HG03442 (cell line): Measurements from ENCODE around the gene OR6S1.
A peak's percentile ranks its signal among the peaks of the same experiment; 100 is the strongest.
"Not testable (repeated sequence)": the region's sequence is repeated elsewhere in the genome, so short reads cannot be mapped to it uniquely, and the experiment has no call there.

ENCODE experiments used
- ATAC-seq: cut with Tn5 transposase; IDR thresholded peaks from one replicate; pipeline ENCODE4 v1.9.1; 2021; ENCODE audit warnings: mild to moderate bottlenecking, moderate library complexity; ENCODE audit not compliant: unreplicated experiment

OR6S1 gene

DNA sequence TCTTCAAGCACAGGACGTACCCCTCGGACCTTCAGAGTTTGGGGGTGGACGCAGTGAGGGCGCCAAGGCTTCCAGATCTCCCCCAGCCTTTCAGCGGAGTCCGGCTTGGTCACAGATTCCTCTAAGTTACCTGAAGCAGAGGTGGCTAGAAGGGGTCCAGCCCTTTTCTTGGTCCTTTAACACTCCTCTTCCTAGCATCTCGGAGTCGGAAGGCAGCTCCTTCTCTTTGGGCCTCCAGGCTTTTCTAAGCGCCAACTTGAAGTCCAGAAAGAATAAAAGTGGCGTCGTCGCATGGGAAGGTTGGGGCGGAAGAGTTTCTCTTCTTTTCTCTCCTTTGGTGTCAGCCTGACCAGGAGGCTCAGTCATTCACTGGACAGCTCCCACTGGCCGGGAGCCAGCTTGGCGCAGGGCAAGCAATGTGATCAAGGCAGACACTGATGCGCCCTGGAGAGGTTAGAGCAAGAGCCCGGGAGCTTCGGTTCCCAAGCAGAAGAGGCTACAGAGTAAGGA, 9.6 kb downstream of the OR6S1 start:
- no peak for ATAC-seq

DNA sequence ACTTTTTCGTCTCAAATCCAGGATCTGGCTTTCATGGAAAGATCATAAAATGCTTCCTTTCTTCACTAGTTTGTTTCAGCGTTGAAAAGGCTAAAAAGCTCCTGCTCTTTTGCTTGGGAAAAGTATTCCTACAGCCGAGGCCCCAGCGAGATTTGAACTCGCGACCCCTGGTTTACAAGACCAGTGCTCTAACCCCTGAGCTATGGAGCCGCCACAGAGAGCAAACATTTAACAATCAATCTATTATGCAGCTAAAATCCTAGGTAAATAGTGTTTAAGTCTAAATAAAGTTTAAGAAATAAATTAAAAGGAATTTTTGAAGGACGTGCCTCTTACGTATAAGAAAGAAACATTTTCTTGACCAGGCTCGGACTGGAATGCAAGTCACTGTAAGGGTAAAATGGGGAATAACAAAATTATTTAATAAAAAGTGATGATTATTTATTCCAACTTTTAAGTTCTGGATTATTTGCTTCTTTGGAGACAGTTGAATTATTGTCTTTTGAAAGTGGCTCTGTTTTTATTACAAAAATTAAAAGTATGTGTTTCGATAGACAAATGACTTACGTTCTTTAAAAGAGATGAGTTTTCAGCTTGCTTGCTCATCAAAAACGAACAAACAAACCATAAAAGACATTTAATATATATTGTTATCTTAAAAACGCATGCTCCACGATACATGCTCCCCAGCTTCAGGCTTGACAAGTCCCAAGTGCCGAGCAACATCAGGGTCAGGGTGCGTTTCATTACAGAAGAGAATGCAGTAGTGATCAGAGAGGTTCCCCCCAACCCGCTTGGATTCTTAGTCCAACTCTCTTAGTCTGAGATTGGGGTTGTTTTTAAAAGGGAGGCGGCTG, 10.2 kb downstream of the OR6S1 start:
- no peak for ATAC-seq

DNA sequence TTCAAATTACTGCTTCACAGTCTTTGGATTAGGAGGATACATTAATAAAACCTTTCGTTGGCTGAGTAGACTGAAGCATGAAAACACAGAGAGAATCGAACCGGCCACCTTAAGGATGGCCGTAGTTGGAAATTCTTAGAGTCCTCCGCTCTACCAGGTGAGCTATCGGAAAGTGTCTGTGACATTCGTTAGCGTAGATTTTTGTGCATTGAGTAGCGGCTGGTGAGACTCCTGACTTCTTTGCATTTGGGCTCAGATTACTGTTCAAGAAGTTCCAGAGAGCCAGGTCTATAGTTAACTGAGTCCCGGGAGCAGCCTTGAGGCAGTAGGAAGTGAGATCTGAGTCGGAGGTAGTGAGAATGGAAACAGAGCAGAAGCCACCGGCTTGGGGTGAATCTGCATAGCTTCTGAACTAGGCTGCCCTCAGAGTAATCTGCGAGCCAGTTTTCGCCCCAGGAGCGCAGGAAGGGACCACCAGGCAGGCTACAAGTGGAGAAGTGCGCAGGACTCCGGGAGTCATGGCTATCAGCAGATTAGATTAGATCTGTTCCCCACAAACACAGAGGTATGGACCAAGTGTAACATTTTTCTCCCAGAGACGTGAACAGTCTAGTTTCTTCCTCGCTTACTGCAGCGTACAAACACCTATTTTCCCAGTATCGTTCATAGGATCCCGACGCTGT, 11.0 kb downstream of the OR6S1 start:
- ATAC-seq = no peak

DNA sequence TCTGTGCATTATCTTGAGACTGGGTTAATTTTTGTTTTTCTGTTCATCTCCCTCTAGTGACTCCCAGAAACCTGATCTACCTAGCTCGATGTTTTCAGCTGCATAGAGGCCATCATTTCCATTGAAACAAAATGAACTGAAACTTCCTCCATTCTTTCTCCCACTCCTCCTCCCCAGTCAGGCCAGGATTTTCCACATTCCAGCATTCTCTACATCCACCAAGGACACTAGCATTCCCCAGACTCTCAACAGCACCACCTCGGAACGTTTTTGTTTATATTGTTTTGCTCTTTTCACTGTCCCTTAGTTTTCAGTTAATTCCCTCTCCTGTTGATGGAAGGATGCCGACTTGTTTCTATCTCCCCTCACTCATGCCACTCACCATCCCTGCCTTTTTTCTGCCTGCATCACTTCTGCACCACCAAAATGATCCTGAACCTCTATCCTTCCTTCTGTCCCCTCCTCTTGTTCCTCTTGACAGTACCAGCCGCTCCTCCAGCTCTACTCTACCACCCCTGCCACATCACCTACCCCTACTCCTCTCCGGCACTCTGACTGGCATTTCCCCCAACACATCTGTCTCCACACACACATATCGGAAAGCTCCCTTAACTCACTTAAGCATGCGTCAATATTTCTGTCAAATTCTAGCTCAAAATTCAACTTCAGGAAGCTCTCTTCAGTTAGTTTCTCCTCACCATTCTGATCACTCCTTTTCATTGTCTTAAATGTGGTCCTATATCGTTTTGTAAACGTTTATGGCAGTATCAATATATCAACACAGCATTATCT, 13.2 kb downstream of the OR6S1 start:
- ATAC-seq = no peak

DNA sequence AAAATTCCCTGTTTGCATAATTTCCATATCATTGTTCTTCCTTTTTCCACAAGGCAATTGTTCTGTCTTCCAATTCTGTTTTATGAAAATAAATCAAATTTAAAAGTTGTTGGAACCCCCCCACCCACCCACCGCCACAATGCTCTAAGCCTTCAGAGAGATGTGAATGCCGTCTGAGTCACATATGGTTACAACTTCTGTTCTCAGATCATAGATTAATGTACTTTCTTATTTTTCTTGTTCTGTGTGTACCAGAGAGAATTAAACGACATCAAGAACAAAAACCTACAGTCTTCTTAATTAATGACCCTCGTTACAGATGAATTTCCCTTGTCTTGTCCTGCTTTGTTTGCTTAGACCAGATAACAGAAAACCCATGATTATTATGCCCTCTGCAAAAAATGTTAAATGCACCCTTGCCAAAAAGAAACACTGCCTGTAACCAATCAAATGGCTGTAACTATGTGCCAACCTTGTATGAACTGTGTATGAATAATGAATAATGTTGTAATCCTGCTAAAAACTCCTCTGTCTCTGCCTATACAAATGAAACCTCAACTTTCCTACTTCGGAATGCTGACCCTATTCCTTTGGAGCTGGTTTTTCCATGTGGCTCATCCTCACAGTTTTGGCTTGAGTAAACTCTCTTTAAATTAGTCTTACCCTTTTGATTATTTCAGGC, 14.0 kb downstream of the OR6S1 start:
- no peak for ATAC-seq

DNA sequence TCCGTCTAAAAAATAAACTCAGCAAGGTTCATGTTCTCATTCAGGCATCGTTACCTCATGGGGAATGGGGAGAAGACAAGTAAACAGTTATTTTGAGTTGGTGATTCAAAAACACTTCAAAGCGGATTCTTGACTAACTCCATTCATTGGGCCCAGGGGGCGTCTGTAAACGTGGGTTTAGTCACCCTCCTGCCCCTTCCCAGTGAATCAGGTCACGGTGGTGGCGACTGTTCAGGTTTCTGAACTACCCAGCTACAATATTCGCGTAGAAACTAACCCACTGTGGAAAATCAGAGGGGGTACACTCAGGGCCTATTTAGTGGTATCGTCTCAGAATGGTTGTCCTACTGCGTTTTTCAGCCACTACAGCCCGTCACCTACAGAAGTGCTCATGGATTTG, 15.2 kb downstream of the OR6S1 start:
- ATAC-seq = no peak

DNA sequence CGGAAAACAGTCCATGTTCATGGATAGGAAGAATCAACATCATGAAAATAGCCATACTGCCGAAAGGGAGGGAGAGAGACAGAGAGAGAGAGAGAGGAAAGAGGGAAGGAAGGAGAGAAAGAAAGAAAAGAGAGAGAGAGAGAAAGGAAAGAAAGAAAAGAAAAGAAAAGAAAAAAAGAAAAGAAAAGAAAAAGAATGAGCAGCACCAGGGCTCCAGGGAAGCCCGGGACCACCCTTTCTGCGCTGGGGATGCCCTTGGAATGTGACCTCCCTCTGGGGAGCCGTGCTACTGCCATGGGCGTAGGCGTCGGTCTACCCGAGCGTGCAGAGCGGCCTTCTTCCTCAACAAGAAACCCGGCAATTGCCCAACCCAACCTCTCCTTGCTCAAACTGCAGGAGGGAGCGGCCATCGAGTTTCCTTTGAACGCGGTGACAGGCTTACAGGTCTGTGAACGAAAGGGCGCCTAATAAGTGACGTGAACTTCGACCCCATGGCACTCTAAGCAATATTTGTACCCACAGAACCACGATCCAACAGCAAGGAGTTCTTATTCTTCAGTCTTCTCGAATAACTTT, 16.9 kb downstream of the OR6S1 start:
- peak; percentile 49 for ATAC-seq

DNA sequence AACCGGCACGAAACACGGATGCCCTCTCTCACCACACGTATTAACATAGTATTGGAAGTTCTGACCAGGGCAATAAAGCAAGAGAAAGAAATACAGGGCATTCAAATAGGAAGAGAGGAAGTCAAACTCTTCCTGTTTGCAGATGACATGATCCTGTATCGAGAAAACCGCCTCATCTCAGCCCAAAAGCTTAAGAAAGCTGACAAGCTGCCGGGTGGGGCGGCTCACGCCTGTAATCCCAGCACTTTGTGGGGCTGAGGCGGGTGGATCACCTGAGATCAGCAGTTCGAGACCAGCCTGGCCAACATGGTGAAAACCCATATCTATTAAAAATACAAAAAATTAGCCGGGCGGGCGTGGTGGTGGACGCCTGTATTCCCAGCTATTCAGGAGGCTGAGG, 17.7 kb downstream of the OR6S1 start:
- ATAC-seq = no peak

DNA sequence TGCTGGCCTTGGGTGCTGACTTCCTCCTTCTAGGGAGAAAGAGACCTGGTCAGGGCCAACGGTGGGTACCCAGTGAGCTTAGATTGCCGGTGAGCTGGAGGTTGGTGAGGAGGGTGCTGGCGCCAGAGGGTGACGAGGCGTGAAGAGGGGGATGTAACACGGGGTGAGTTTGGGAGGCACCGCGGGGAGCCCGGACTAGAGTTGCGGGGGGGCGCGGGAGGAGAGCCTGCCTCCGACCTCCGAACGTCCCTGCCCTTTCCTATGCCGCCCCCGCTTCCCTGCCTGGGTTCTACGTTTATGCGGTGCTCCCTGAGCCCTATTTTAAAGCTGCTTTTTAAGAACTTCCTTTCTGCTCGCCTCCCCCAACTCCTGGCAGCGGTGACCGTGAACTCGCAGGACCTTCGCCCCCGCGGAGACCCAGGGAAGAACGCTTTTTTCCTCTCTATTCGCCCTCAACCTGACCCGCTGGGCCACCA, 18.6 kb downstream of the OR6S1 start:
- no peak for ATAC-seq

DNA sequence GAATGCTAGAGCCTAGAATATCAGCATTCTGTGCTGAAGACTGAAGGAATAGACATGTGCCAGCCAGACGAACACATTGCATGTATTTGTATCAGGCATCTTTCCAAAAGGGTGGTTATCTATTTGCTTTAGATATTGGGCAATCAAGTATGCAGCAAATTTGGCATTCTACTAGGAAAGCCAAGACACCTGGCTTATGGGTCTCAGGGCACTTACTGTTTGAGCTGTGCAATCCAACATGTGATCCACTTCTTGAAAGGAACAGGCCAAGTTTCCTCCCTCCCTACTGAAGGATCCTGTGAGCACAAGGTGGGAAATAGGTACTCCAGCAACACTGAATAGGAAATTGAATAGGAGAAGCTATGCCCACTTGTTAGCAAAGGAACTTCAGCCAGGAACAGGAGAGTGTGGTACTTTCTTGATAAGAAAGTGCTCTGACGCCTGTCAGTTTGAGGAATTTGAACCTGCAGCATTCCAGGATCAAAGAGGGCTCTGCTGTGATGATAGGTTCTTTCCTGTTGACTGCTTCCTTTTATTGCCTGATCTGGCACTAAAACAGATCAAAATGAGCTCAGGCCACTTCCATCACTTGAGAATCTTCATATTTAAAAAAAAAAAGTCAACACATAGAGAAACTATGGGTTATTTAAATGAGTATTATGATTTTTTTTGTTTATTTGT, 20.6 kb downstream of the OR6S1 start:
- ATAC-seq = no peak

DNA sequence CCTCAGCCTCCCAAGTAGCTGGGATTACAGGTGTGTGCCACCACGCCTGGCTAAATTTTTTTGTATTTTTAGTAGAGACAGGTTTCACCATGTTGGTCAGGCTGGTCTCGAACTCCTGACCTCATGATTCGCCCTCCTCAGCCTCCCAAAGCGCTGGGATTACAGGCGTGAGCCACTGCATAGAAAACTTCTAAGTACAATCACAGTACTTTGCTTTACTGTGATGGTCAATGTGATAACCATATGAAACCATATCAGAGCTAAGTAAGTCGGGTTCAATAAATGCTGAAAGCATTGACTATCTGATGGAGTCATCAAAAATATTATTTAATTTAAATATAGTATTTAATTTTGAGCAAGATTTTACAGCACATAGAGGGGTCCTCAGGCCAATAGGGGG, 21.8 kb downstream of the OR6S1 start:
- not testable (repeated sequence) for ATAC-seq

DNA sequence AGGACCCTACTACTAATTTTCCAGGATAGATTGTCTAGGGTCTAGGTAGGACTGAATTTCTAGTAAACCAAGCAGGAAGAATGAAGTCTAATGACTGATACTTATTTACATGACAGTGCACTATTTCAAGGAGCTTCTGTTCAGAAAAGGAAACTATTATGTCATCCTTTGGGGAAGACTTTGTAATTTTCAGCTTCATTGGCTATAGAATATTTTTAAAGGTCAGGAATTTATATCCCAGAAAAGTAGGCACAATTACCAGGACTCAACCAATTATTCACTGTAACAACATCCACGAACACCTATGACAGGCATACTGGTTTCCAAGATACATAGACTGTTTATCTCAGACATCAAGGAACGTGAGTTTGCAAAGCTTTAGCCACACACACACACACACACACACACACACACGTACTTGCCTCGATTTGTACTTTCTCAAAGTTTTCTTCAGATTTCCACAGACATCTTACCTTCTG, 23.2 kb downstream of the OR6S1 start:
- ATAC-seq = no peak

DNA sequence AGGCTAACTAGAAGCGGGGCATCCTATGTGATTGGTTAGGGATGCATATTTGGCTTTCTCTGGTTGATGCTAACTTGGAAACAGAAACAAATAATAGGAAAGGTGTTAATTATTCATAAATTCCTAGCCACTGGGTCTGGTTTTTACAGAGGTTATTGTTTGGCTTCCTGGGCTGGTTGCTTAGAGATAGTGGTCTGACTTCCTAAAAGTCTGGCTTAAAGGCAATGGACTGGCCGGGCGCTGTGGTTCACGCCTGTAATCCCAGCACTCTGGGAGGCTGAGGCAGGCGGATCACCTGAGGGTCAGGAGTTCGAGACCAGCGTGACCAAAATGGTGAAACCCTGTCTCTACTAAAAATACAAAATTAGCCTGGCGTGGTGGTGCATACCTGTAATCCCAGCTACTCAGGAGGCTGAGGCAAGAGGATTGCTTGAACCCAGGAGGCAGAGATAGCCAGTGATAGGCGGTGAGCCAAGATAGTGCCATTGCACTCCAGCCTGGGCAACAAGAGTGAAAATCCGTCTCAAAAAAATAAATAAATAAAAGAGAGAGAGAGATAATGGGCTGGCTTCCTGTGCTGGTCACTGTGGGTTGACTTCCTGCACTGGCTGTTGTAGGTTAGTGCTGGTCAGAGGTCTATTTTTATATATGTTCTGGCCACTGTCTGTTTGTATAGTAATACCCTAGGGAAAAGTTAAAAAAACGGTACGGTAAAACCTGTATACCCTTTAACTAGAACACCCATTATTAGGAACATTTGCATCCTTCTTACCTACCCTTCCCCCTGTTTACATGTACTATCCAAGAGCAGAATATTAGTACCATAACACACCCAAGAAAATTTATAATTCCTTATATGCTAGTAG, 24.1 kb downstream of the OR6S1 start:
- ATAC-seq = peak; percentile 24

DNA sequence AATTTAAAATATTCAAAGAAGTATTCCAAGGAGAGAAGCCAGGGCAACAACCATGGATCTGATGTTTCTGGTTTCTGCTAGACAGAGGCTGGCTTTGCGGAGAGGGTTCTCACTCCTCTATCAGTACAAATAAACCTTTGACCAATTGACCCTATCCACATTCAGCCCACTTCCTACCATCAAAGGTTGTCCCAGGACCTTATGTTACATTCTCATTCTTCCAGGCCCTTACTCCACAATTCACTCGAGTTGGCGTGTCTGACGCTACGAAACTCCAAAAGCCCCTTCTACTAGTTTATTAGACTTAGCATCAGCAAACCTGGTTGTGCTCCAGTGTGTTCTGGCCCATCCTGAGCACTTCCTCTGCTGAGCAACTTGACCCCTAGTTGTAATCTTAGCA, 25.5 kb downstream of the OR6S1 start:
- no peak for ATAC-seq

DNA sequence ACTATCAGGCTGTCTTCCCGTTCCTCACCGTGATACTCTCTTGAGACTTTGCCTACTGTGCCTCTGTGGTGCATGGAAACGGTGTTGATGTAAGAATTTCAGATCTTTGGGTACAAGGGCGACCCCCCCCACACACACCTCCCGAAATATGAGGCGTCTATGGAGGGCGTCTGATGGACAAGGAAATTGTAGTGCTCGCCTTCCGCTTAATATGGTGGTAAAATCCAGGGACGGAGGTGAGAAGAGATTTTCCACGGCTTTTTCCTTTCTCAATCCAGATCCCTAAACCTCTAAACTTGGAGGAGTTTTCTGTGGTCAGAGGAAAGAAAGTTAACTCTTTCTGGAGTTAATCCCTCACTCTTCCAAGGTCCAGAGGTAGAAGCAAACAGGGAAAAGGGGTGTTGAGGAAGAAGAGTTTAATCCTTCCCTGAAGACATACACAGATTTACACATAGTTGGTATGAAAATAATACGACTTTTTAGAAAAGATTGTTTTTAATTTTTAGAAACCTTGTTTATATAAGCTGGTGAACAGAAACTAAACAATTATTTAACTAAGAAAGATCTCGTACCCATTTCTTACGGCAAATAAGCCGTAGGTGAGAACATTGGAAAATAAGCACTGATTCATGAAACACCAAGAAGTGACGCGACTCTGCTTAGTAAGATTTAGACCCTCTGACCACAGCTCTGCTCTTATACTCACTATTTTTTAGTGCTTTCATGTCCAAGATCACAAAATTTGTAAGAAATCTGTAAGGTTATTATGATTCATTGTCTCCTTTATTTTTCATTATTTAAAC, 27.3 kb downstream of the OR6S1 start:
- ATAC-seq = peak; percentile 4

DNA sequence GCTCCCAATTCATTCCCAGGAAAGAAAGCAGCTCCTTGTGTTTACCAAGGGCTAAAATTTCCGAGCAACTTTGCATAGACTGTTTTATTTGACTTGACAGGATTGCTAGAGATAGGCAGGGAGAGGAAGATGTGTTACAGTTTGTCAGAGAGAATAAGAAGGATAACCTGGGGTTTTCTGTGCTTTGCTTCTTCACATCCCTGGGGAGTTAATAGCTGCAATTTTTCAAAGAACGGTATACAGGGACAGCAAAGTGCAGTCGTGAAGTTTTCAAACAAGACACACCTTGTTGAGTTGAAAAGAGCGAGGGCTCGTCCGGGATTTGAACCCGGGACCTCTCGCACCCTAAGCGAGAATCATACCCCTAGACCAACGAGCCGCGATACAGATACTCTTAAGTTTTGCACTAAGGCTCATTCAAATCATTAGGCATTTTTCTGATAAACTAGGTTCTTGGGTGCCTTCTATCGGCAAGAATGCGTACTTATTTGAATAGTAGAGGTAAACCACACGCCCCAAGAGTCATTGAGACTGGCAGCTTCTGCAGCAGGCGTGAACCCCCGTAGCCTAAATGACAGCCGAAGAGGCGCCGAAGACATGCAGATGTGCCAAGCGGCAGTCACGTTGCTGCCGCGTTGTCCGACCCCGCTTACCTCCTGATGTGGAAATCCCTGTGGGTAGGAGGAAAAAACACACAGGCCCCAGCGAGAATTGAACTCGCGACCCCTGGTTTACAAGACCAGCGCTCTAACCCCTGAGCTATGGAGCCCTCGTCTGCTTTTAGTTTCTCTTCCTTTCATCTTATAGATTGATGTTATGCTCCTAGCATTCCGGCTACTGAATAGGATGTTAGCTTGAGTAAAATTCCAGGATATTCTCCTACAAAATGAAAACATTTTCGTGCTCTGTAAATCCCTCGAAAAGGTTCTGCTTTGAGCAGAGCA, 28.1 kb downstream of the OR6S1 start:
- peak; percentile 74 for ATAC-seq

DNA sequence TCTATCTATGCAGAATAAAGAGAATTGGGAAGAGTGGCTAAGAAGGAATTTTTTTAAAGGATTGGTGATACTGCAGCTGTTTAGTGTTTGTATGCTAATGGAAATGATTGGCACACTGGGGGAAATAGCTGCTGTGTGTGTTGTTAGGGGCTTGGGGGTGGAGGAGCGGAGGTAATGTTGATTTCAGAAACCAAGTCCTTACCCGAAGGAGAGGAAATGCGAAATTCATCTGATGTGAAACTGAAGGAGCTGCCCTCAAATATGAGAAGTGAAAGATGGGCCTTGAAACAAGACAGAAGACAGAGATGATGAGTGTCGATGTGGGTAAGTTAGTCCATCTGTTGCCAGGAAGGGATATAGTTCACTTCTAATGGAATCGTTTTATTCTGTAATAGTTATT, 29.1 kb downstream of the OR6S1 start:
- no peak for ATAC-seq
